PFSK-1 (cell line): ENCODE measurements around the gene FAAH.

Source experiments
- FOXP2 ChIP-seq: optimal IDR thresholded peaks from 2 replicates; pipeline ENCODE3; 2011; ENCODE audit warnings: borderline replicate concordance, control low read depth, inconsistent platforms; ENCODE audit not compliant: insufficient read depth; ENCODE audit errors: extremely low read length, extremely low read depth
- POLR2AphosphoS5 ChIP-seq: IDR thresholded peaks from 2 replicates; pipeline ENCODE4 v1.6.1; 2012; ENCODE audit warnings: low read depth, mild to moderate bottlenecking, control low read depth, low read length, moderate library complexity
- SIN3A ChIP-seq: IDR thresholded peaks from 2 replicates; pipeline ENCODE4 v1.6.1; 2012; ENCODE audit warnings: mild to moderate bottlenecking, low read length, moderate library complexity, borderline replicate concordance; ENCODE audit not compliant: insufficient read depth
- TAF1 ChIP-seq: IDR thresholded peaks from 2 replicates; pipeline ENCODE4 v1.6.1; 2012; ENCODE audit warnings: low read length, control low read depth, borderline replicate concordance; ENCODE audit not compliant: insufficient read depth
- TF ChIP-seq, protein P1 (sequence below), 2 experiments: IDR thresholded peaks; 2 replicates each; pipeline versions ENCODE4 v1.6.1 to v1.8.0; 2011 to 2012; ENCODE audit warnings: low read depth in 2 of 2, low read length in 2 of 2, control low read depth in 1 of 2, inconsistent platforms in 1 of 2, mild to moderate bottlenecking in 1 of 2, moderate library complexity in 1 of 2; ENCODE audit not compliant: insufficient read depth in 1 of 2

FAAH gene

GRCh38 chr1:46364612-46365011 lies 29.5 kb upstream of the FAAH start:
- TF ChIP-seq SIN3A (no peak), POLR2AphosphoS5 (no peak), TAF1 (no peak), FOXP2 (no peak)
- TF ChIP-seq, protein P1, sequence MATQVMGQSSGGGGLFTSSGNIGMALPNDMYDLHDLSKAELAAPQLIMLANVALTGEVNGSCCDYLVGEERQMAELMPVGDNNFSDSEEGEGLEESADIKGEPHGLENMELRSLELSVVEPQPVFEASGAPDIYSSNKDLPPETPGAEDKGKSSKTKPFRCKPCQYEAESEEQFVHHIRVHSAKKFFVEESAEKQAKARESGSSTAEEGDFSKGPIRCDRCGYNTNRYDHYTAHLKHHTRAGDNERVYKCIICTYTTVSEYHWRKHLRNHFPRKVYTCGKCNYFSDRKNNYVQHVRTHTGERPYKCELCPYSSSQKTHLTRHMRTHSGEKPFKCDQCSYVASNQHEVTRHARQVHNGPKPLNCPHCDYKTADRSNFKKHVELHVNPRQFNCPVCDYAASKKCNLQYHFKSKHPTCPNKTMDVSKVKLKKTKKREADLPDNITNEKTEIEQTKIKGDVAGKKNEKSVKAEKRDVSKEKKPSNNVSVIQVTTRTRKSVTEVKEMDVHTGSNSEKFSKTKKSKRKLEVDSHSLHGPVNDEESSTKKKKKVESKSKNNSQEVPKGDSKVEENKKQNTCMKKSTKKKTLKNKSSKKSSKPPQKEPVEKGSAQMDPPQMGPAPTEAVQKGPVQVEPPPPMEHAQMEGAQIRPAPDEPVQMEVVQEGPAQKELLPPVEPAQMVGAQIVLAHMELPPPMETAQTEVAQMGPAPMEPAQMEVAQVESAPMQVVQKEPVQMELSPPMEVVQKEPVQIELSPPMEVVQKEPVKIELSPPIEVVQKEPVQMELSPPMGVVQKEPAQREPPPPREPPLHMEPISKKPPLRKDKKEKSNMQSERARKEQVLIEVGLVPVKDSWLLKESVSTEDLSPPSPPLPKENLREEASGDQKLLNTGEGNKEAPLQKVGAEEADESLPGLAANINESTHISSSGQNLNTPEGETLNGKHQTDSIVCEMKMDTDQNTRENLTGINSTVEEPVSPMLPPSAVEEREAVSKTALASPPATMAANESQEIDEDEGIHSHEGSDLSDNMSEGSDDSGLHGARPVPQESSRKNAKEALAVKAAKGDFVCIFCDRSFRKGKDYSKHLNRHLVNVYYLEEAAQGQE (IDR thresholded peaks at IDR 0.05; ENCODE audit: insufficient read depth in 1 of 2, low read depth in 2 of 2, low read length in 2 of 2), result no peak

- TF ChIP-seq FOXP2 (no peak), TAF1 (no peak), POLR2AphosphoS5 (no peak), SIN3A (no peak)
- TF ChIP-seq, protein P1 (IDR thresholded peaks at IDR 0.05; ENCODE audit: insufficient read depth in 1 of 2, low read depth in 2 of 2, low read length in 2 of 2), result no peak
Observed at GRCh38 chr1:46367072-46367471, 27.0 kb upstream of the FAAH start.

DNA sequence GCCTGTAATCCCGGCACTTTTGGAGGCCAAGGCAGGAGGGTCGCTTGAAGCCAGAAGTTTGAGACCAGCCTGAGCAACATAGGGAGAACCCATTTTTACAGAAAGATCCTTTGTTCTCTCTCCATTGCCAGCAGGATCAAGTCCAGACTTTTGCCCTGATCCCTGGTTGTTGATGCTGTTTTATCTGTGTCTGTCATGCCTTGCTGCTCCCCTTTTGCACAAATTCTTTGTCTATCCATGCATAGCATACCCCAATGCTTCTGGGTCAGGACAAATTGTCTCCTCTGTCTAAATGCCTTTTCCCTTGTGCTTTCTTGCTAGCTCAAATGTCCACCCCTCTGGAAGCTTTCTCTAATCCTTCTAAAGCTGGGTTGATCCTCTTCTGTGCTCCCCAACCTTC lies 25.3 kb upstream of the FAAH start:
- no peak for TF ChIP-seq TAF1
- TF ChIP-seq, protein P1 (IDR thresholded peaks at IDR 0.05; ENCODE audit: insufficient read depth in 1 of 2, low read depth in 2 of 2, low read length in 2 of 2), result no peak
- no peak for TF ChIP-seq POLR2AphosphoS5
- no peak for TF ChIP-seq SIN3A
- TF ChIP-seq FOXP2, result no peak

DNA sequence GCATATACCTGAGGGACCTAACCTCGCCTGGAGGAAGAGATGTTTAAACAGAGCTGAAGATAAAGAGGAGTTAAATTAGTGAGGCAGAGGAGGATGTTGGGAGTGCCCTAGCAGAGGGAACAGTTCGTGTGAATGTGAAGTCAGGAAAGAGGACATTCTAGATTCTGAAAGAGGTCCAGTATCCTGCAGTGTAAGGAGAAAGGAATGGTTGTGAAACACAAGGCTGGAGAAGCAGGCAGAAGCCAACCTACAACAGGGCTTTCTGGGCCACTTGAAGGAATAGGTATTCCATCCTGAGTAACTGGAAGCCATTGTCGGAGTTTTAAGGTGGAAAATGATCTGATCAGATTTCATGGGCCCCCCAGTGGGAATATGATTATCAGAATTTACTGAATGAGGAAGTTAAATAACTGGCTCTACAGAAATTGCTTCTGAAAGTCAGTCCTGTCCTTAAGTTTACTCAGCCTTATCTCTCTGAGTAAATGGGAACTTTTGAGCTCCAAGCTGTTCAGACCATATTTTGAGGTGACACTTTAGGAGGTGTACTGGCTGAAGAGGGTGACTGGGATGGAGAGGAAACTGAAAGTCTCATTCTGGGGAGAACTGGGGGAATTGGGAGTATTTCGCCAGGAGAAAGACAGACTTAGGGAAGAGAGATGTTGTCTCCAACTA lies 24.4 kb upstream of the FAAH start:
- TF ChIP-seq SIN3A, result no peak
- TF ChIP-seq TAF1, result no peak
- TF ChIP-seq, protein P1 (IDR thresholded peaks at IDR 0.05; ENCODE audit: insufficient read depth in 1 of 2, low read depth in 2 of 2, low read length in 2 of 2), result no peak
- no peak for TF ChIP-seq FOXP2
- TF ChIP-seq POLR2AphosphoS5, result no peak

- no peak for TF ChIP-seq TAF1
- TF ChIP-seq, protein P1 (IDR thresholded peaks at IDR 0.05; ENCODE audit: insufficient read depth in 1 of 2, low read depth in 2 of 2, low read length in 2 of 2), result no peak
- no peak for TF ChIP-seq FOXP2
- TF ChIP-seq SIN3A, result no peak
- no peak for TF ChIP-seq POLR2AphosphoS5
Observed at GRCh38 chr1:46370214-46370633, 23.9 kb upstream of the FAAH start.
